Fibroblast of pulmonary artery (primary cell): ENCODE data around the gene CCR7.

Experiments used
- DNase-seq: peaks from one replicate; pipeline ENCODE4 v3.0.0-alpha.2; 2010; ENCODE audit warnings: low read depth
- H3K4me3 ChIP-seq: replicated peaks from 2 replicates; pipeline ENCODE4 v1.5.1; 2011; ENCODE audit warnings: low read depth, mild to moderate bottlenecking, control low read depth, low read length, moderate library complexity
- TF ChIP-seq, protein P1 (sequence below): IDR thresholded peaks from 2 replicates; pipeline ENCODE4 v1.5.1; 2011; ENCODE audit warnings: mild to moderate bottlenecking, control low read depth, low read length, inconsistent platforms; ENCODE audit errors: missing control alignments

The CCR7 gene

DNA sequence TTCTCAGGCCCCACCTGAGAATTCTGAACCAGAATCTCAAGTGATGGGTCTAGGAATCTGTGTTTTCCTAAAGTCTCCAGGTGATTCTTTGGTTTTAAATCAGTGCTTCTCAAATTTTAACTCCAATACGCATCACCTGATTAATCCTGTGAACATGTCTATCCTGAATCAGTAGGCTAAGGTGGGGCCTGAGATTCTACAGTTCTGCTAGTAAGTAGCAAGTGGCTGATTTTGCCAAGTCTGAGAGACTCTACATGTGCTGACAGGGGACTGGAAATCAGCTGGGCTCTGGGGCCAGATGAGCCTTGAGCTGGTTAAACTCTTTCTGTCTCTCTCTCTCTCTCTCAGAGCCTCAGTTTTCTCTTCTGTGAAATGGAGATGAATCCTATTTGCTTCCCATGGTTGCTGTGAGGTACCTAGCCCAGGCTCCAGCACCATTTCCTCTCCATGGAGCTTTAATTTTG, 9.0 kb downstream of the CCR7 start:
- TF ChIP-seq, protein P1, sequence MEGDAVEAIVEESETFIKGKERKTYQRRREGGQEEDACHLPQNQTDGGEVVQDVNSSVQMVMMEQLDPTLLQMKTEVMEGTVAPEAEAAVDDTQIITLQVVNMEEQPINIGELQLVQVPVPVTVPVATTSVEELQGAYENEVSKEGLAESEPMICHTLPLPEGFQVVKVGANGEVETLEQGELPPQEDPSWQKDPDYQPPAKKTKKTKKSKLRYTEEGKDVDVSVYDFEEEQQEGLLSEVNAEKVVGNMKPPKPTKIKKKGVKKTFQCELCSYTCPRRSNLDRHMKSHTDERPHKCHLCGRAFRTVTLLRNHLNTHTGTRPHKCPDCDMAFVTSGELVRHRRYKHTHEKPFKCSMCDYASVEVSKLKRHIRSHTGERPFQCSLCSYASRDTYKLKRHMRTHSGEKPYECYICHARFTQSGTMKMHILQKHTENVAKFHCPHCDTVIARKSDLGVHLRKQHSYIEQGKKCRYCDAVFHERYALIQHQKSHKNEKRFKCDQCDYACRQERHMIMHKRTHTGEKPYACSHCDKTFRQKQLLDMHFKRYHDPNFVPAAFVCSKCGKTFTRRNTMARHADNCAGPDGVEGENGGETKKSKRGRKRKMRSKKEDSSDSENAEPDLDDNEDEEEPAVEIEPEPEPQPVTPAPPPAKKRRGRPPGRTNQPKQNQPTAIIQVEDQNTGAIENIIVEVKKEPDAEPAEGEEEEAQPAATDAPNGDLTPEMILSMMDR, result no peak
- no peak for DNase-seq
- no peak overlapping the region for H3K4me3 ChIP-seq

DNA sequence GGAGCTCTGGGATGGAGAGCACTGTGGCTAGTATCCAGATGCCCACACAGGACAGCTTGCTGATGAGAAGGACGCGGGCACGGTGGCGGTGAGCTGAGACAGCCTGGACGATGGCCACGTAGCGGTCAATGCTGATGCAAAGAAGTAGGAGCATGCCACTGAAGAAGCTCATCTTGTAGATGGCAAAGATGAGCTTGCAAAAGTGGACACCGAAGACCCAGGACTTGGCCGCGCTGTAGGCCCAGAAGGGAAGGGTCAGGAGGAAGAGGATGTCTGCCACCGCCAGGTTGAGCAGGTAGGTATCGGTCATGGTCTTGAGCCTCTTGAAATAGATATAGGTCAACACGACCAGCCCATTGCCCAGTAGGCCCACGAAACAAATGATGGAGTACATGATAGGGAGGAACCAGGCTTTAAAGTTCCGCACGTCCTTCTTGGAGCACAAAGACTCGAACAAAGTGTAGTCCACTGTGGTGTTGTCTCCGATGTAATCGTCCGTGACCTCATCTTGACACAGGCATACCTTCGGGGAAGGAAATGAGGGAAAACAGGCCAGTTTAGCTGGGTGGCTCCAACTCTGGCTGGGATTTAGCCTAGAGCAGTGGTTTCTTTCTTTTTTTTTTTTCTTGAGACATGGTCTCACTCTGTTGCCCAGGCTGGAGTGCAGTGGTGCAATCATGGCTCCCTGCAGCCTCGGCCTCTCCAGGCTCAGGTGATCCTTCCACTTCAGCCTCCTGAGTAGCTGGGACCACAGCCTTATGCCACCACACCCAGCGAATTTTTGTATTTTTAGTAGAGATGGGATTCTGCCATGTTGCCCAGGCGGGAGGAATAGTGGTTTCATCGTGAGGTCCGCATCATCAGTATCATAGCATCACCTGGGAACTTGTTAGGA, 9.7 kb downstream of the CCR7 start:
- H3K4me3 ChIP-seq, result no peak overlapping the region
- no peak for DNase-seq
- TF ChIP-seq, protein P1, result no peak

DNA sequence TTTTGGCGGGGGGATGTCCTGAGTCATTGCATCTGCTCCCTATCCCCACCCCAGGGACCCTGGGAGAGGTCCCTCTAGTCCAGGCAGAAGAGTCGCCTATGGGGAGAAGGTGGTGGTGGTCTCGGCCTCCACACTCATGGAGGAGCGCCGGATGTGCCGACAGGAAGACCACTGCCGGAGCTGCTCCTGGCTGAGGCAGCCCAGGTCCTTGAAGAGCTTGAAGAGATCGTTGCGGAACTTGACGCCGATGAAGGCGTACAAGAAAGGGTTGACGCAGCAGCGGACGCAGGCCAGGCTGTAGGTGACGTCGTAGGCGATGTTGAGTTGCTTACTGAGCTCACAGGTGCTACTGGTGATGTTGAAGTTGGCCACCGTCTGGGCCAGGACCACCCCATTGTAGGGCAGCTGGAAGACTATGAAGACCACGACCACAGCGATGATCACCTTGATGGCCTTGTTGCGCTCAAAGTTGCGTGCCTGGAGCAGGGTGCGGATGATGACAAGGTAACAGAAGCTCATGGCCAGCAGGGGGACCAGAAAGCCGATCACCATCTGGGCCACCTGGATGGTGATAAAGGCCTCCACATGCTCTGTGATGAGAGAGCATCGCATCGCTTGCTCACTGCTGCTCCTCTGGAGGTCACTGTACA, 10.5 kb downstream of the CCR7 start:
- TF ChIP-seq, protein P1, result no peak
- DNase-seq, result no peak

DNA sequence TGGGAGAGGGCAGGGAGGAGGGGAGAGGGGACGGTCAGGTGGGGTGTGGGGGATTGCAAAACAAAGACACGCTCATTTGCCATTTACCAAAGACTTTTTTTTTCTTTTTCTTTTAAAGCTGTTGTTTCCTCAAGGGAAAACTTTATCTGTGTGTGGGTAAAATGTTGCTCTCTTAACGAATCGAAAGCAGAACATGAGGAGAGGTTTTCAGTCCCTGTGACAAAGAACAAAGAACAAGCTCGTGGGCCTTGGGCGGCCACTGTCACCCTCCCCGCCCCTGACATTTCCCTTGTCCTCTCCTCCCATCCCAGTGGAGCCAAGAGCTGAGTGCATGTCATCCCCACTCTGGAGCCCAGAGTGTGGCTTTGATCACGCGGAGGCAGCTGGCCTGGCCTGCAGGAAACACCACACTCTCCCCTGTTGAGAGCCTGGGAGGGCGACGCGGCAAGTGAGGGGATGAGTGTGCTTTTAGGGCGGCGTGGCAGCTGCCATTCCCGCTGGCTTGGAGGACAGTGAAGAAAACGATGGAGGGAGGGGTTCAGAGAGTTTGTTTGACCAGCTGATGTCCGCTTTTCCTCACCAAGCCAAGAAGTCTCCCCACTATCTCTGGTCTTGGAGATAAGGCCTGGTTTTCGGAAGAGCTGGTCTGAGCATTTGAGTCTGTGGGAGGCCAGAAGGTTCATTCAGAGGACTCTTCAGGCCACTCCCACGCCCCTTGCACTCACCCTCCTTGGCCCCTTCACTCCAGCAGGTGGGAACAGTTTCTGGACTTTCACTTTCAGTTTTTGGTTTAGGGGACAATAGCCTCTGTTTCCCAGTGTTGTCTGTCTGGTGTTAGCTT, 11.4 kb downstream of the CCR7 start:
- H3K4me3 ChIP-seq, result no peak overlapping the region
- peak; percentile 78 for DNase-seq
- TF ChIP-seq, protein P1, result no peak

More for the DNA sequence above, 10.5 kb downstream of the CCR7 start:
- H3K4me3 ChIP-seq, result no peak overlapping the region

DNA sequence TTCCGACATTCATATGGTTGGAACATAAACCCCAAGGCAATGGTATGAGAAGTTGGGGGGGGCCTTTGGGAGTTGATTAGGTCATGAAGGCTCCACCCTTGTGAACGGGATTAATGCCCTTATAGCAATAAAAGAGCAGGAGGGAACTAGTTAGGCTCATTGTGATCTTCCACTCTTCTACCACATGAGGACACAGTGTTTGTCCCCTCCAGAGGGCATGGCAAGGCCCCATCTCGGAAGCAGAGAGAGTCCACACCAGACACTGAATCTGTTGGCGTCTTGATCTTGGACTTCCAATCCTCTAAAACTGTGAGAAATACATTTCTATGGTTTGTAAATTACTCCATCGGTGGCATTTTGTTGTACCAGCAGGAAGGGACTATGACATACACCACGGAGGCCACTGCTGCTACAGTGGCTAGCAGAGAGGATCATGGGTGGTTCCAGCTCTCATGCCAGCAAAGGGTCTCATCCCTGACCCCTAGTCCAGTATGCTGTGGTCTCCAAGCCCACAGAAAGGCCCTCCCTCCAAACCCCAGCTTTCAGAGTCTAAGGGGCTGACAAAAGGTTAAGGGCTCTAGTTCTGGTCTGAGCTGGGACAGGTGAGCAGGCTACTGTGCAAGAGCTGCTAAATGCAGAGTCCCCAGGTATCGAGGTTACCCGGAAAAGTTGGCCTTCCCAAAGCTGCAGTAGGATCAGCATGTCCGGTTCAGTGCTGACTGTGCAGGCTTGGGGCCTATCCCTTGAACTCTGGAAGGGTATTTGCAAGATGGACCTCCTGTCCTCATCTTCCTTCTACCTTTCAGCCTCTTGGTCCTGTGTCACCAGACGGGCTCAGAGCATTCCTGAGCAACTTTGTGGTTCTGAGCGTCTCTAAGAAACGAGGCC, 12.2 kb downstream of the CCR7 start:
- TF ChIP-seq, protein P1, result no peak
- no peak for DNase-seq
- no peak overlapping the region for H3K4me3 ChIP-seq
